MM.1S (cell line): Measurements from ENCODE around the gene BEST4.

Experiments used
- CTCF ChIP-seq: fragments of 300-600 bp; sonication (generic); IDR thresholded peaks from 2 replicates; pipeline ENCODE4 v1.5.1; 2016; ENCODE audit warnings: antibody characterized with exemption, low read length, mixed read lengths
- EZH2 ChIP-seq: fragments of 300-600 bp; sonication (generic); optimal IDR thresholded peaks from 2 replicates; pipeline ENCODE3; 2017; ENCODE audit warnings: low read depth, mild to moderate bottlenecking, antibody characterized with exemption, low read length, mixed read lengths
- EZH2phosphoT487 ChIP-seq: fragments of 300-600 bp; sonication (generic); IDR thresholded peaks from 2 replicates; pipeline ENCODE4 v1.6.1; 2018; ENCODE audit warnings: antibody characterized with exemption, low read length

- TF ChIP-seq CTCF, result no peak
- TF ChIP-seq EZH2, result no peak
- TF ChIP-seq EZH2phosphoT487, result no peak
Observed at GRCh38 chr1:44808938-44809917, 21.3 kb upstream of the BEST4 start.
